HG03520 (cell line): ENCODE results near the gene LTBR.

Experiments
- ATAC-seq: cut with Tn5 transposase; IDR thresholded peaks from one replicate; pipeline ENCODE4 v1.9.1; 2021; ENCODE audit warnings: mild to moderate bottlenecking, moderate library complexity; ENCODE audit not compliant: unreplicated experiment

LTBR gene

GRCh38 chr12:6380141-6381121 is 3.5 kb upstream of the LTBR start:
- ATAC-seq = no peak

GRCh38 chr12:6382371-6382770 is 1.6 kb upstream of the LTBR start:
- no peak for ATAC-seq

DNA sequence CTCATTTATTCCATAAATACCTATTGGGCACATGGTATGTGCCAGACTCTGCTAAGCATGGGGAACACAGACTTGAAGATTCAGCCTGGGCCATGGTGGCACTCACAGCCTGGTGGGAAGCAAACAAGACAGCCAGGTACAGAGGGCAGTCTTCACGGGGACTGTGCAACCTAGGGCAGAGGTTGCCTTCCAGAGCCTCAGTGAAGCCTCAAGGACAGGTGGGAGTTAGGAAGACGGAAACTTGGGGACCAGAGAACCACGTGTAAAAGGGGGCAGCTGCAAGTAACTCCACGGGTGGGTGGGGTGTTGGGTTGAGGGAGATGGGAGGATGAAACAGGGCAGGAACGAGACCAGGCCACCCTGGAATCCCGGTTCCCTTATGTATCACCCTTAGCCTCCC is 980 bp upstream of the LTBR start:
- no peak for ATAC-seq

- ATAC-seq = no peak
Measured at GRCh38 chr12:6384499-6385436, 806 bp downstream of the LTBR start.

DNA sequence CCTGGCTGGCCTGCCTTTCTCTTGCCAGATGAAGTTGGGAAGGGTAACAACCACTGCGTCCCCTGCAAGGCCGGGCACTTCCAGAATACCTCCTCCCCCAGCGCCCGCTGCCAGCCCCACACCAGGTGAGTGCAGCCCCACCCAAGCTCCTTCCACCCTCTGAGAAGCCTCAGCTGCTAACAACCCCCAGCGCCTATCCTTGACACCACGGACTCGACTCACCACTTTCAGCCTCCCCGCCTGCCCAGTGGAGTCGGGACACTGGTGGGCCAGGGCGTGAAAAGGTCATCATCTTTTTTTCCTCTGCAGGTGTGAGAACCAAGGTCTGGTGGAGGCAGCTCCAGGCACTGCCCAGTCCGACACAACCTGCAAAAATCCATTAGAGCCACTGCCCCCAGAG is 2.1 kb downstream of the LTBR start:
- ATAC-seq = no peak

- no peak for ATAC-seq
Measured at GRCh38 chr12:6386491-6386890, 2.5 kb downstream of the LTBR start.

- ATAC-seq = no peak
Measured at GRCh38 chr12:6387541-6387940, 3.6 kb downstream of the LTBR start.

DNA sequence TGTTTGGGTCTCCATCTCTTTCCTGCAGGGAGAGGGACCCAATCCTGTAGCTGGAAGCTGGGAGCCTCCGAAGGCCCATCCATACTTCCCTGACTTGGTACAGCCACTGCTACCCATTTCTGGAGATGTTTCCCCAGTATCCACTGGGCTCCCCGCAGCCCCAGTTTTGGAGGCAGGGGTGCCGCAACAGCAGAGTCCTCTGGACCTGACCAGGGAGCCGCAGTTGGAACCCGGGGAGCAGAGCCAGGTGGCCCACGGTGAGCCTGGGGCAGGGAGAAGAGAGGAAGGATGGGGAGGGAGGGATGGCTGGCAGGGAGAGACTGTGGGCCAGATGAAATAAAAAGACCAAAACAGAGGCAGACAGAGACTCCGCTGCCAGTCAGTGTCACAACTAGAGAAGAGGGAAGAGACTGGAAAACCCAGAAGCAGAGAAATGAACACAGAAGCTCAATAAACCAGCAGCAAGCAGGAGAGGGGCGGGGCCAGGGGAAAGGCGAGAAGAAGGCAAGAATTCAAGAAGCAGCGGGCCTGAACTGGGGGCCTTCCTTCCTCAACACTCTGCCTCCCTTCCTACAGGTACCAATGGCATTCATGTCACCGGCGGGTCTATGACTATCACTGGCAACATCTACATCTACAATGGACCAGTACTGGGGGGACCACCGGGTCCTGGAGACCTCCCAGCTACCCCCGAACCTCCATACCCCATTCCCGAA is 6.3 kb downstream of the LTBR start:
- ATAC-seq = no peak

DNA sequence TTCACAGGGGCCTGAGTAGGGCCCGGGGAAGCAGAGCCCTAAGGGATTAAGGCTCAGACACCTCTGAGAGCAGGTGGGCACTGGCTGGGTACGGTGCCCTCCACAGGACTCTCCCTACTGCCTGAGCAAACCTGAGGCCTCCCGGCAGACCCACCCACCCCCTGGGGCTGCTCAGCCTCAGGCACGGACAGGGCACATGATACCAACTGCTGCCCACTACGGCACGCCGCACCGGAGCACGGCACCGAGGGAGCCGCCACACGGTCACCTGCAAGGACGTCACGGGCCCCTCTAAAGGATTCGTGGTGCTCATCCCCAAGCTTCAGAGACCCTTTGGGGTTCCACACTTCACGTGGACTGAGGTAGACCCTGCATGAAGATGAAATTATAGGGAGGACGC is 7.1 kb downstream of the LTBR start:
- no peak for ATAC-seq

DNA sequence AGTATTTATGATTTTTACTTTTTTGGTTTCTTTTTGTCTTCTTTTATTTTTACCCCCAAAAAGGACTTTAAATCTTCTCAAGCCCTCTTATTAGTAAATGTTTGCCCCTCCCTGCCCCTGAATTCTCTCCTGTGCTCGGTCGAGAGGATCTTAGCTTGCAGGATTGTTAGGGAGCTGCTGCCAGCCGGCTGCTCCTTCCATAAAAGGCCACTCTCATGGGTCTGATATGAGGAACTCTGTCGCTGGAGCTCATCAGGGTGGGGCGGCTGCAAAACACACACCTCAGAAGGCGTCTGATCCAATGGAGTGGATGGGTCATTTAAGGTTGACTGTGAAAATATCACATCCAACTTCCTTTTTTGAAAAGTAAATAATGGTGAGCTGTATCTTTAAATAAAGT is 8.5 kb downstream of the LTBR start:
- no peak for ATAC-seq

- ATAC-seq = no peak
Measured at GRCh38 chr12:6393109-6393508, 9.1 kb downstream of the LTBR start.

GRCh38 chr12:6394398-6394797 is 10.4 kb downstream of the LTBR start:
- no peak for ATAC-seq

GRCh38 chr12:6396031-6396430 is 12.1 kb downstream of the LTBR start:
- ATAC-seq = no peak

DNA sequence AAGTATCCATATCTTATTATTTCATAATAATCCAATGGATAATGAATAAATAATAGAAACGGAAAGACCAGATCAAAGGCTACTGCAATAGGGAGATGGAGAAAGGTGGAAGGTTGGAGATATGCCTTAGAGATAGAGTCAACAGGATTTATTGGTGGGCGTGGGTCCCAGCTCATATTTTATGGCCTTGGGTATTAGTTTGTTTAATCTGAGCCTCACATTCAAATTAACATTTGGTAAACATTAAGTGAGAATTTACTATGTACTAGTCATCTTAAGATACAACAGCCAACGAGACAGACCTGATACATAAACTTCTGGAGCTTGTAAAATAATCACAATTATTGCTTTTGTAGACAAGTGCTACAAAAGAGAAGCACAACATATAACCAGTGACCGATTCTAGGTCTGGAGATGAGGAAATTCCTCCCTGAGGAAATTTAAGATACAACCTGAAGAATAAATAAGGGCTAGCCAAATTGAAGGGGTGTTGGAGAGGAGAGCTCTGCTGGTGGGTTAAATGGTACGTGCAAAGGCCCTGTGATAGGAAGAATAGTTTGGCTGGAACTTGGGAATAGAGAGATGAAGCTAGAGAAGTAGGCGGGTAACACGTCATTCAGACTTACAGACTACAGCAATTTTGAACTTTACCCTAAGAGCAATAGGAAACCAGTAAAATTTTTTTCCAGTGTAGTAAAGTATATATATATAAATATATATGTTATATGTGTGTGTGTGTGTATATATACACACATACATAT is 16.1 kb downstream of the LTBR start:
- no peak for ATAC-seq

DNA sequence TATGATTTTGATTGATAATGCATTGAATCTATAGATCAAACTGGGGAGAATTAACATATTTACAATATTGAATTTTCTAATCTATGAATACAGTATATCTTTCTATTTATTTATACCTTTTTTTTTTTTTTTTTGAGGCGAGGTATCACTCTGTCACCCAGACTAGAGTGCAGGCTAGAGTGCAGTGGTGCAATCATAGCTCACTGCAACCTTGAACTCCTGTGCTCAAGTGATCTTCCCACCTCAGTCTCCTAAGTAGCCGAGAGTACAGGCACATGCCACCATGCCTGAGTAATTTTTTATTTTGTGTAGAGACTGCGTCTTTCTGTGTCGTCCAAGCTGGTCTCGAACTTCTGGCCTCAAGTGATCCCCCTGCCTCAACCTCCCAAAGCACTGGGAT is 20.4 kb downstream of the LTBR start:
- no peak for ATAC-seq

DNA sequence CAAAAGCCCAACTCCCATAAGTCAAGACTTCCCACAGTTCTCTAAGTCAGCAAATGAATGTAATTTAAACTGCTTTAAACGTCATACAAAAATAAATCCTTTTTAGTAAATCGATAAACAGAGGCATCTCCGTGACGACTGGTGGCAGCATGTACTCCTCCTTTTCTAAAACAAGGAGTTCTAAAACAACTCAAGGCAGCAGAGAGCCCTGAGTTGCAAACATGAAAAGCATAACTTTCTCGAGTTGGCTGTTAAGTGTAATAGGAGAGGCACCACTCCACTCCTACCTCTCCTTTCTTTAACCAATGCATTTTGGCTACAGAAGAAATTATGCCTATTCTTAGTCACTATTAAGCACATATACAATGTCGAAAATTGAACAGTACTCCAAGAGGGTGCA is 22.0 kb downstream of the LTBR start:
- ATAC-seq = no peak

- no peak for ATAC-seq
Measured at GRCh38 chr12:6407236-6407954, 23.4 kb downstream of the LTBR start.

- ATAC-seq = no peak
Measured at GRCh38 chr12:6416596-6416995, 32.6 kb downstream of the LTBR start.

- no peak for ATAC-seq
Measured at GRCh38 chr12:6418796-6419195, 34.8 kb downstream of the LTBR start.

DNA sequence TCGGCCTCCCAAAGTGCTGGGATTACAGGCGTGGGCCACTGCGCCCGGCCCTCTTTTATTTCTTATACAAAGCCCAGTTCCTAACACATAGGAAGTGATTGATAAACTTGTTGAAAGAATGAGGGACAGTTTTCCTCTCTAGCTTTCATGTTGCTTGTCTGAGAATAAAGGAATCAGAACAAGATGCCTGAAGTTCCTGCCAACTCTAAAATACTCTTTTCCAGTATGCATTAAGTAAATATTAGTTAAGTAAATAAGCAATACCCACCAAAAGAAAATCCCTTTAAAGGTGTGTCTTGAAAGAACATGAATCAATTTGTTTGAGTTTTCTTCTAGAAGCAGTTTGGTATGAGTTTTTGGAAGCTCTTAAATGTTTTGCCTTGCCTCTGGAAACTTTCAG is 36.4 kb downstream of the LTBR start:
- ATAC-seq = no peak
